Midbrain (tissue), 1 donor: Measurements from ENCODE around the gene RPGRIP1L.

Experiments
- DNase-seq: peaks from one replicate; lab custom pipeline; 2025; lab: John Stamatoyannopoulos, UW

Gene RPGRIP1L

GRCh38 chr16:53600616-53601015, 103.0 kb downstream of the RPGRIP1L start:
- no peak for DNase-seq

DNA sequence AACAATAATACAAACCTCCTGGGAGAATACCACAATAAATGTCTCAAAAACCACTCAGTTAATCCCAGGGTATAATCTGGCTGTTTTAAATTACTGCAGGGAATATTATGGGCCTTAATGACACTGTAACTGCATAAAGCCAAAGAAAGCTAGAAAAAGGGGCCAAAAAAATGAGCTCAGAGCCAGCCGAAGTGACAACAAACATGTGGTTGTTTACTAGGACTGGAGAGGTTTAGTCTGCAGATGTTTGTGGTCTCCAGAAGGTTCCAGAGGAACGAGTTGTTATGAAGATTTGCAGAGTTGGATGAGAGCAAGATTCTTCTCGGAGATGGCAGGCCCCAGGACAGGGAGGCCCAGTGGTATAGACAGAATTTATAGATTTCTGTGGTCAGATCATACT, 103.5 kb downstream of the RPGRIP1L start:
- no peak for DNase-seq

GRCh38 chr16:53599548-53599947, 104.1 kb downstream of the RPGRIP1L start:
- DNase-seq: no peak

- DNase-seq: no peak
Measured at GRCh38 chr16:53598511-53599275, 105.0 kb downstream of the RPGRIP1L start.

DNA sequence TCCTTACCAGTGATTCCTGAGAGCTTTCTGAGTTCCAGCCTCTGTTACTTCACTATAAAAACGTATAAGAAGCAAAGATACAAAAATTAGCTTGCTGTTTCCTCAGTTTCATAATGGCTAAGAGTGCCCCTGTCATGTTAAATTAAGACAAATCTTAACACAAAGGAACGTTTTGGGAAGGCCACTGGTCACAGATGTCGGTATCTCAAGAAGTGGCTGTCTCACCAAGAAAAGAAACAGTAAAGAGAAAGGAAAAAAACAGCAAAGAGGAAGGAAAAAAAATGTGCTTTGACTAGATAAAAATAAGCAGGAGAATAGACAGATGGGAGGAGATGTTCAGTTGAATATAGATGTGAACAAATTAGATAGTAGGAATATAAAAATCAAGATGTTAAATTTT, 105.9 kb downstream of the RPGRIP1L start:
- DNase-seq: no peak

GRCh38 chr16:53588081-53588648, 115.5 kb downstream of the RPGRIP1L start:
- no peak for DNase-seq

GRCh38 chr16:53583401-53583800, 120.3 kb downstream of the RPGRIP1L start:
- no peak for DNase-seq

DNA sequence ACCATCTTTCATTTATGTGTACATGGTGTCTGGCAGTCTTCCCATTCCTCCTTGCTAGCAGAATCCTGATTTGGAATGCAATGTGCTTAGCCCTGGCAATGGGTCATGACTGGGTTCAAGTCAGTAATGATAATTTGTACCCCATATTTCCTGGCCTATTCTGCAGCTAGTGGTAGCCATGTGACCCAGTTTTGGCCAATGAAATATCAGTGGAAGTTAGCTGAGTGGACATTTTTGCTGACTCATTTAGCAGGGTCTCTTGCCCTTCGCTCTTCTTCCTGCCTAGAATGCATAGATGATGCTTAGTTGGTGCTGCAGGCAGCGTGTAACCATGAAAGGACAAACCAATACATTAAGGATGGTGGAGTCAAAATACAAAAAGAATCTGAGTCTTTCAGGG, 121.9 kb downstream of the RPGRIP1L start:
- DNase-seq: no peak

GRCh38 chr16:53580038-53580802, 123.4 kb downstream of the RPGRIP1L start:
- DNase-seq: no peak

- DNase-seq: no peak
Measured at GRCh38 chr16:53576904-53577303, 126.8 kb downstream of the RPGRIP1L start.

DNA sequence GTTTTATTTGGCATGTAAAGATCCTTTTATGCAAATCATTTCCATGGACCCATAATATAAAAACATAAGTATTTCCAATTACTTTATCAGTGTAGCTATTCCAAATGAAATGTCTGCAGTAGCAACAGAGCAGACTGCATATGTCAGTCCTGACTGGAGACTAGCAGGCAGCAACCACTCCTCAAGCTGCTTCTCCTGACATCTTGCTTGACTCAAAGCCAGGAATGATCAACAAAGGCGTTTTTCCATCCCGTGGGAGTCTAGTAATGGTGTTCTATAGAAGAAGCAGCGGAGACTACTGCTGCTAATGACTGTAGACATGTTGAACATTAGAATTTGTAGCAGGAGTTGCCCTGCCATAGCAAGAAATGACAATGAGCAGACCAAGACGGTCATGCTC, 127.4 kb downstream of the RPGRIP1L start:
- DNase-seq: no peak

GRCh38 chr16:53571763-53572162, 131.9 kb downstream of the RPGRIP1L start:
- no peak for DNase-seq

DNA sequence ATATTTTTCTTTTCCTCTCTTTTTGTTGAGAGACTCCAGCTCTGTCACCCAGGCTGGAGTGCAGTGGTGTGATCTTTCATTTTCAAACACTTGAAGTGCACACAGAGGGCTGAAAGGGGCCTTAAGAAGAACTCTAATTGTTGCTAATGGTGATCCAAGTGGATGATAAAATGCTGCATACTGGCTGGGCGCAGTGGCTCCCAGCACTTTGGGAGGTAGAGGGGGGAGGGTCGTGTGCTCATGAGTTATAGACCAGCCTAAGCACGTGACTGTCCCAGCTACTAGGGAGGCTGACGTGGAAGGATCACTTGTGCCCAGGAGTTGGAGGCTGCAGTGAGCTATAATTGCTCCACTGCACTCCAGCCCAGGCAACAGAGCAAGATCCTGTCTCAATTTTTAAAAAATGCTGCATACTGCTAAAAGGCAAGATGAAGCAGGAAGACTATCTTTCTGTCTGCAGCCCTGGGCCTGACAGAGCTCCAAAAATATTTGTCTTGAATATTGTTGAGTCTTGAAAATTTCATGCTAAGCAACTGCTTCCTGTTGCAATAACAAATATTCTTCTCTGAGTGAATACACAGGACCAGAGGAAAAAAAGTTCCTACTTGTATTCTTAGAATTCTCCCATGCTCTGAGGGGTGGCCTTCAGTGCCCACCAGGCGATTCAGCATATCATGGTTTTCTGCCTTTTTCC, 137.0 kb downstream of the RPGRIP1L start:
- no peak for DNase-seq

DNA sequence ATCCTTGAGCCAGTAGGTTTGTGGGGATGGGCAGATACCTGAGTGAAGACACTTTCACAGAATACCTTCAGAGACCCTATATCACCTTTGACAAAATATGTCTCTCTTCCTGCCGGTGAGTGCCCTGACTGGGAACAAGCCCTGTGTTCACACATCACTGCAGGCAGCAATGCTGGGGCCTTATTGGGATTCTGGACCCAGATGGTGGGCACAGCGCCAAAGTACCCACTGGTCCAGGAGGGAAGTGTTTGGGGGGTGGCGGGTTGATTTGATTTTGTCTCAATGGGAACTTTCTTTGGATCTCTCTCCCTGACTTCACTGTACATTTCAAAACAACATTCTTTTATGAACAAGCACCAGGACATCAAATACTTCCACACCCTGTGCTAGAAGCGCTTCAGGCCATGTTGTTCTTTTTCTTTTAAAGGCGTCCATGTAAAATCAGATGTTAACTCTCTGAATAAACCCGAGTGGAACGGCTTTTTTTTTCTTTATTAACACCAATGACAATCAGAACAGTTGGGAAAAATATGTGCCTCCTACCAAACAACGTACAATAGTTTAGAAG, 138.3 kb downstream of the RPGRIP1L start:
- DNase-seq: no peak

DNA sequence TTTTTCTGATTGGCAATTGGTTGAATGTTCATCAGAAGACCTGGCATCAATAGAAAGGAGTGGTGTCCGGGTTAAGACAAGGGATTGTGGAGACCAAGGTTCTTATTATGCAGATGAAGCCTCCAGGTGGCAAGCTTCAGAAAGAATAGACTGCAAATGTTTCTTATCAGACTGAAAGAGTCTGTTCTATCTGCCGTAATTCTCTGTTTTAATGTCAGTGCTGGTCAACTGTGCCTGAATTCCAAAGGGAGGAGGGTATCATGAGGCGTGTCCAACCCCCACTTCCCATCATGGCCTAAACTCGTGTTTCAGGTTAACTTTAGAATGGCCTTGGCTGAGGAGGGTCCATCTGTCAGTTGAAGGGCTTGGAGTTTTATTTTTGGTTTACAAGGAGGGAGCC, 140.2 kb downstream of the RPGRIP1L start:
- DNase-seq: no peak

DNA sequence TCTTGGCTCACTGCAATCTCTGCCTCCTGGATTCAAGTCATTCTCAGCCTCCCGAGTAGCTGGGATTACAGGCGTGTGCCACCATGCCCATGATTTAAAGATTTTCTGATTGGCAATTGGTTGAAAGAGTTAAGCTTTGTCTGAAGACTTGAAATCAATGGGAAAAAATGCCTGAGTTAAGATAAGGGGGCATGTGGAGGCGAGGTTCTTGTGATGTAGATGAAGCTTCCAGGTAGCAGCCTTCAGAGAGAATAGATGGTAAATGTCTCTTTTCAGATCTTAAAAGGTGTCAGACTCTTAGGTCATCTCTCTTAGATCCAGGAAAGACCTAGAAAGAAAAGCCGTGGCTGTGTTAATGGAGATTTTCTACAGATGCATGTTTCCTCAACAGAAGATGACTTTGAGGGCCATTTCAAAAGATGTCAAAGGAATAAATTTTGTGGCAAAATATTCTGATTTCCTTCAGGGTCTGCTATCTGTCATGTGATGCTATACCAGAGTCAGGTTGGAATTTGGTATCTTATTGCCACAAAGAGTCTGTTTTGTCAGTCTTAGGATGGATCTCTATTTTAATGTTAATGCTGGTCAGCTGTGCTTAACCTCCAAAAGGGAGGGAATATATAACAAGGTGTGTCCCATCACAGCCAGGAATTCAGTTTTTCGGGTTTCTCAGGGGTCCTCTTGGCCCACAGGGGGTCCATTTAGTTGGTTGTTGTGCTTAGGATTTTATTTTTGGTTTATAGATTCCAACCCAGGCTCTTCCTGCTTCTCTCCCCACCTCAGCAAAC, 142.4 kb downstream of the RPGRIP1L start:
- DNase-seq: no peak

- no peak for DNase-seq
Measured at GRCh38 chr16:53559270-53559951, 144.2 kb downstream of the RPGRIP1L start.

DNA sequence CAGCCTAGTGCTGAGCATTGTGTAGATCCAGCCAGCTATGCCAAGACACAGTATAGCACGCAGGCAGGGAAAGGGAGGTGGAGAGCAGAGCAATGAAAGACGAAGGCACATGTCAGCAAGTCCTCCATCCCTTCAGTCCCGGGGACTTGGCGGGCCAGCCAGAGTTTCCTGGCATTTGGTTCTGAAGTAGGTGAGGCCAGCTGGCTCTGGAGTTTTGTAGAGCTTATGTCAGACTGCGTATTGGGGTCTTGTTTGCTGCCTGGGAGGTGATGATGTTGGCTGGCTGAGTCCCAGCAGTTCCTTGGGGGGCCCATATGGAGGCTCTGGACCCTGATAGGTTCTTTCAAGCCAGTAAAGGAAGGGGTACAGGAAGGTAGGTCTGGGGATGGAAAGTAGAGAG, 144.9 kb downstream of the RPGRIP1L start:
- DNase-seq: no peak

DNA sequence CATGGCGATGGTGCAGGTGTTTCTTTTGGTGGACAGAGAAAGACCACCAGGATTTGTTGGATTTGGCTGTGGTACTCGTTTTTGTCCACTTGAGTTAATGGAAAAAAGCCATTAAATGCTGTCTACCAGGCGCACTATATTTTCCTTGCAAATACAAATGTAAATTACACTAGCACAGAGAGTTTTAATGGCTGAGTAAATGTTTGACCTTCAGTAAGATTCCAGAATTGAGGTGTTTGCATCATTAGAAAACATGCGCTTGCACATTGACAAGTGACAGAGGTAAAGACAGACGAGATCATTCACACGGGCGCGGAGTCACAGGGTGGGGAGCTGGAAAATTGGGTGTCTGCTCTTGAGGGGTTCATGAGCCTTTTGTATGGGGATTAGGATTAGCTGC, 147.1 kb downstream of the RPGRIP1L start:
- no peak for DNase-seq

DNA sequence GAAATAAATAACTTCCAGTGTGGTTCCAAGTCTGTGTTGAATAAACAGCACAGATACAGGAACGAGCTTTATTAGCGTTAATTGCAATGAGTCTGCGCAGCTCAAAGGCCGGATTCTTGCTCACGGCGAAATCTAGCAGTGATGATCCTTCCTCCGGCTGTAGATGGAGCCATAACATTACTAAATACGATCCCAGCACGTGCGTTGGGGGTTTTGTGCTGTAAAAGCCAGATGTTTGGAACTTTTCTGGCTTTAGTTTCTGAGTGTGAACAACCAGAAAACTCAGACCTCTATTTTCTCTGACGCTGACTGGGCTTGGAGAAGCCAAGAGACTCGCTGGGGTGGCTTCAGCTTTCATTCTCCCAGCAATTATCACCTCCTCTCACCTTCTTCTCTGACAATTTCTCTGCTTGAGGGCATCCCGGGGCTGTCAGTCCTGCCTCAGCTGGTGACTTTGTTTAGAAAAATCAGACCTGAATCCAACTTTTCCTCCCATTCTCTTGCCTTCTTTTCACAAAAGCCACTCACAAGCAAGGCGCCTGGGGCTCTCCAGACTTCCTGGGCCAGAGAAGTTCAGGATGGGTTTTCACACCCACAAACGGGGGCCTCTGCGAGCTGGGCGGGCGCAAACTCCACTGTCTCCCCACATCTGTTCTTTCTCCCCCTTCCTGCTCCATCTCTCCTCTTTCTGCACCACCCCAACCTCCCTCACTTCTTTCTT, 153.5 kb downstream of the RPGRIP1L start:
- DNase-seq: peak; percentile 69
